ENCODE results near the gene PTAFR.
"Not testable (repeated sequence)": the region's sequence is repeated elsewhere in the genome, so short reads cannot be mapped to it uniquely, and the experiment has no call there.

Gene PTAFR

DNA sequence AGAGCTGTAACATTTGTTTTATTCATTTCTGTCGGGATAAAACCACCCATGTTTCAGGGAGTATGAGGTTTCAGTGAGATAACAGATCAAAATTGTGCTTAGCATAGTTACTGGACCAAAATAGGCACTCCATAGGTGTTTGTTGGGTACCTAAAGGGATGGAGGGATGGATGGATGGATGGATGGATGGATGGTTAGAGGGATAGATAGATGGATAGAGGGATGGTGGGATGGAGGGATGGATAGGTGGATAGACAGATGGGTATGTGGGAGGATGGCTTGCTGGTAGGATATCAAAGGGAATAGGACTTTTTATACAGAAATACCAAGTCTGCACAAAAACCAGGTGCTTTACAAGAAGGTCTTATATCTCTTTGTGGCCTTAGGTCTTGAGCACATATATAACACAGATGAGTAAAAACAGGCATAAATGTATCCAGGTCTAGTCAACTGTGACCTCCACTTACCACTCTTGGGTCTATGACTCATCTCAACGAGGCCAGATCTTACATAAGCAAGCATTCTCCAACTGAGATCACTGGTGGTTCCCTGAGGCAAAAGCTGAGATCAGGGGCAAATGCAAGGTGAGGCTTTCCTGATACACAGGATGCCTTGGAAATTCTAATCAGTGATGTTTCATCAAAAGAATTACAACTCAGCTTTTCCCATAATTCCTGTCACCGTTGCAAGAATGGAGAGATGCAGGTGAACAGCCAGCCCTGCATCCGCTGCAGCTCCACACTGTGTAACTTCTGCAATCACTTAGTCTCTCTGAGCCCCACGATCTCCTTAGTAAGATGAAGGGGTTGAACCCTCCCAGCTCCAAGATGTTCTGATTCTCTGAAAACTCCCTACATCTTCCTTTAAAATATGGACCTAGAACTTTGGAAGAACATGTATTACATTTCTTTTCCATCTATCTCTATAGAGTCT is 32.0 kb downstream of the PTAFR start:
- no peak for DNase-seq (ENCODE audit: low read depth, low spot score)
- ChIA-PET CTCF (interaction anchor here (1.0 to 1.9 kb wide), 2 partner anchors 8 to 53 kb away, joined by 3 to 6 read pairs; no protein-coding TSS in a partner anchor), POLR2A (no interaction called here)
- TF ChIP-seq, protein P1, sequence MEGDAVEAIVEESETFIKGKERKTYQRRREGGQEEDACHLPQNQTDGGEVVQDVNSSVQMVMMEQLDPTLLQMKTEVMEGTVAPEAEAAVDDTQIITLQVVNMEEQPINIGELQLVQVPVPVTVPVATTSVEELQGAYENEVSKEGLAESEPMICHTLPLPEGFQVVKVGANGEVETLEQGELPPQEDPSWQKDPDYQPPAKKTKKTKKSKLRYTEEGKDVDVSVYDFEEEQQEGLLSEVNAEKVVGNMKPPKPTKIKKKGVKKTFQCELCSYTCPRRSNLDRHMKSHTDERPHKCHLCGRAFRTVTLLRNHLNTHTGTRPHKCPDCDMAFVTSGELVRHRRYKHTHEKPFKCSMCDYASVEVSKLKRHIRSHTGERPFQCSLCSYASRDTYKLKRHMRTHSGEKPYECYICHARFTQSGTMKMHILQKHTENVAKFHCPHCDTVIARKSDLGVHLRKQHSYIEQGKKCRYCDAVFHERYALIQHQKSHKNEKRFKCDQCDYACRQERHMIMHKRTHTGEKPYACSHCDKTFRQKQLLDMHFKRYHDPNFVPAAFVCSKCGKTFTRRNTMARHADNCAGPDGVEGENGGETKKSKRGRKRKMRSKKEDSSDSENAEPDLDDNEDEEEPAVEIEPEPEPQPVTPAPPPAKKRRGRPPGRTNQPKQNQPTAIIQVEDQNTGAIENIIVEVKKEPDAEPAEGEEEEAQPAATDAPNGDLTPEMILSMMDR (IDR thresholded peaks at IDR 0.05; ENCODE audit: insufficient read depth, low read length, missing control alignments): no peak
- H3K4me3 ChIP-seq (ENCODE audit: low read depth, low read length): no peak overlapping the region

DNA sequence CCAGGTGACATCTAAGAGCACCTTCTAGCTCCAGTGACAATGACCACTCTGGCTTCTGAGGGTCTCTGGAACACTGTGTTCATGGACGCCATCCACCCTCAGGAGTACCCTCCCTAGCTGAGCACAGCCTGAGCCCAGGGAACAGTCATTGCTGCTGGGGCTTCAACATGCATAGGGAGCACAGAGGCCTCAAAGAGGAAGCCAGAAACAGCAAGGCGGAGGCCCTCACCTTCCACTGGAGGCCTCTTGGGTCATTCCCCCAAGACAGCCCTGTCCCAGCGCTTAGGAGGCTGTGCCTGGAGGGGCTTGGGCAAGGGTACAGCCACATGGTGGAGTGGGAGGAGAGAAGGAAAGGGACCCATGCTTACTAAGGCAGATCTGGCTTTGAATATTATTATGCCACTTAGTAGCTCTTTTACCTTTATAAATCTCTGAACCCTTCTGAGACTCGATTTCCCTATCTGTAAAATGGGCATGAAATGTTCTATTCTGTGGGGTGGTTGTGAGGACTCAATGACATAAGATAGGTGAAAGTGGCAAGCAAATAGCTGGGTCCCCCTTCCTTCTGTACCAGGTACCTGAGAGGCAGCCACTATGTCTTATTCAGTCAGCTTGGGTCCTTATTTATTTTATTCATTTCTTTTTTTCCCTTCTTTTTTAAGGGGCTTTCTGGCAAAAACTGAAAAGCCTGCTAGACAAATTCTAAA is 32.8 kb downstream of the PTAFR start:
- ChIA-PET POLR2A (no interaction called here), CTCF (interaction anchor here (1.0 to 1.9 kb wide), 2 partner anchors 9 to 52 kb away, joined by 3 to 6 read pairs; no protein-coding TSS in a partner anchor)
- no peak overlapping the region for H3K4me3 ChIP-seq (ENCODE audit: low read depth, low read length)
- no peak for DNase-seq (ENCODE audit: low read depth, low spot score)
- TF ChIP-seq, protein P1 (IDR thresholded peaks at IDR 0.05; ENCODE audit: insufficient read depth, low read length, missing control alignments): no peak

DNA sequence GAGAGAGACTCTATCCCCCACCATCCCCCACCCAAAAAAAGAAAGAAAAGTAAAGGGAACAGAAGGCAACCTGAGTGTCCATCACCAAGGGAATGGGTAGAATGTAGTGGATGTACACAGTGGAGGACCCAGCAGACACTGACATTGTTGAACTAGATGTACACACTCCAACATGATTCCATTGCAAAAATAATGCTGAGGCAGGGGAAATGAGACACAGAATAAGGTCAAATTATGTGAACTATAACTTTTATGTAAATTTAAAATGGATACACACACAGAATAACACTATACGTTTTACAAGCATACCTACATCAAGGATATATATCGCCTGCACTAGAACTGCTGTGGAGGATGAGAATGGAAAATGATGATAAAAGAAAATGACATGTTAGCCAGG is 34.8 kb downstream of the PTAFR start:
- CTCF ChIA-PET: no interaction called here
- no peak for DNase-seq (ENCODE audit: low read depth, low spot score)
- no peak overlapping the region for H3K4me3 ChIP-seq (ENCODE audit: low read depth, low read length)
- TF ChIP-seq, protein P1 (IDR thresholded peaks at IDR 0.05; ENCODE audit: insufficient read depth, low read length, missing control alignments): no peak
- POLR2A ChIA-PET: no interaction called here

DNA sequence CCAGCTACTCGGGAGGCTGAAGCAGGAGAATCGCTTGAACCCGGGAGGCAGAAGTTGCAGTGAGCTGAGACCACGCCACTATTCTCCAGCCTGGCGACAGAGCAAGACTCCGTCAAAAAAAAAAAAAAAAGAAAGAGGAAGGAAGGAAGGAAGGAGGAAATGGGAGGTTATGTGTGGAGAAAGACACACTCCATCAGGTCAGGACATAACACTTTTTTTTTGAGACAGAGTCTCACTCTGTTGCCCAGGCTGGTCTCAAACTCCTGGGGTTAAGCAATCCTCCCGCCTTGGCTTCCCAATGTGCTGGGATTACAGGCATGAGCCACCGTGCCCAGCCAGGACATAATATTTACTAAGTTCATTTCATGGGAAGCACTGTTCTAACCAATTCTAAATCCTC is 36.6 kb downstream of the PTAFR start:
- CTCF ChIA-PET; DNase-seq (ENCODE audit: low read depth, low spot score); H3K4me3 ChIP-seq (ENCODE audit: low read depth, low read length); POLR2A ChIA-PET: not testable (repeated sequence)

DNA sequence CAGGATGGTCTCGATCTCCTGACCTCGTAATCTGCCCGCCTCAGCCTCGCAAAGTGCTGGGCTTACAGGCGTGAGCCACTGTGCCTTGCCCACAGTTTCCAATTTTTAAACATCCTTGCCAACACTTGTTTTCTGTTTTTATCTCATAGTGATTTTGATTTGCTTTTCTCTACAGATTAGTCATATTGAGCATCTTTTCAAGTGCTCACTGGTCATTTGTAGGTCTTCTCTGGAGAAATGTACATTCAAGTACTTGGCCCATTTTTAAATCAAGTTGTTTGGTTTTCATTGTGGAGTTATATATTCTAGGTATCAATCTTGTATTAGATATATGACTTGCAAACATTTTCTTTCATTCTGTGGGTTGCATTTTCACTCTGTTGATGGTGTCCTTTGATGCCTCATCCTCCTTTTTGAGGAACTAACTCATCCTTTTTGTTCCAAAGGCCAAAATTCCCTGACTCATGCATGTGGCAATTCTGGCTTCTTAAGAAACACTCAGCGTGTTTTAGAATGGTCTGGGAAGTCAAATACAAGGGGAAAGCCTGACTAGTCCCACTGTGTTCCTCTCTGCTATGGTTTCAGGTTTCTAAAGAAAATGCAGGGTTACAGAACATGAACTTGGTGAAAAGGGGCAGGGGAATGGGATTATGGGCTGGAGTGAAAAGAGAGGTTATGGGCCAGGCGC is 37.3 kb downstream of the PTAFR start:
- ChIA-PET POLR2A (no interaction called here), CTCF (no interaction called here)
- no peak for DNase-seq (ENCODE audit: low read depth, low spot score)
- TF ChIP-seq, protein P1 (IDR thresholded peaks at IDR 0.05; ENCODE audit: insufficient read depth, low read length, missing control alignments): no peak
- H3K4me3 ChIP-seq (ENCODE audit: low read depth, low read length): no peak overlapping the region

DNA sequence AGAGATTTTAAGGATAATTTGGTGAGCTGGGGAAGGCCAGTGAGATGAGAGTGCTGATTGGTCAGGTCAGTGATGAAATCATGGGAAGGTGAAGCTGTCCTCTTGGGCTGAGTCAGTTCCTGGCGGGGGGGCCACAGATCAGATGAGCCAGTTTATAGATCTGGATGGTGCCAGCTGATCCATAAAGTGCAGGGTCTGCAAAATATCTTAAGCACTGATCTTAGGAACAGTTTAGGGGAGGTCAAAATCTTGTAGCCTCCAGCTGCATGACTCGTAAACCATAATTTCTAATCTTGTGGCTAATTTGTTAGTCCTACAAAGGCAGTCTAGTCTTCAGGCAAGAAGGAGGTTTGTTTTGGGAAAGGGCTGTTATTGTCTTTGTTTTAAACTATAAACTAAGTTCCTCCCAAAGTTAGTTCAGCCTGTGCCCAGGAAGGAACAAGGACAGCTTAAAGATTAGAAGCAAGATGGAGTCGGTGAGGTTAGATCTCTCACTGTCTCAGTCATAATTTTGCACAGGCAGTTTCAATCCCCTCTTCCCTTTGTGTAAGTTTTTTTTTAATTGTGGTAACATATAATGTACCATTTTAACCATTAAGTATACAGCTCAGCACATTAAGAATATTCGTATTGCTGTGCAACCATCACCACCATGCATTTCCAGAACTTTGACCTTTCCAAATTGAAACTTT is 39.4 kb downstream of the PTAFR start:
- ChIA-PET POLR2A (interaction anchor here (0.7 kb wide), 1 partner anchor 14 kb away, joined by 3 read pairs; no protein-coding TSS in a partner anchor), CTCF (interaction anchor here (0.5 to 1.6 kb wide), 5 partner anchors 13 to 72 kb away, joined by 3 to 5 read pairs (median 3); no protein-coding TSS in a partner anchor)
- TF ChIP-seq, protein P1 (IDR thresholded peaks at IDR 0.05; ENCODE audit: insufficient read depth, low read length, missing control alignments): no peak
- no peak overlapping the region for H3K4me3 ChIP-seq (ENCODE audit: low read depth, low read length)
- DNase-seq (ENCODE audit: low read depth, low spot score): no peak

Data from AG04449 (cell line).